T-helper 2 cell (primary cell): ENCODE data around the gene POLR2J3.
A peak's percentile ranks its signal among the peaks of the same experiment; 100 is the strongest.
"Not testable (repeated sequence)": the region's sequence is repeated elsewhere in the genome, so short reads cannot be mapped to it uniquely, and the experiment has no call there.

ENCODE experiments used
- DNase-seq, 5 experiments: peaks; one replicate each; pipeline versions ENCODE4 v3.0.0 to v3.0.0-alpha.2; 2012 to 2022
- total RNA-seq, 2 donors: gene quantifications; one replicate each; lab custom pipeline; 2026; lab: John Stamatoyannopoulos, UW

The POLR2J3 gene
- 4.4 to 6.5 reads per million in 2 donors for total RNA-seq

- peak; percentile 91 to 100 (median 98) for DNase-seq
Measured at GRCh38 chr7:102572261-102573239, at the start of gene POLR2J3. POLR2J3 (minus strand) TSS chr7:102572583; CDS start chr7:102572521, 62 bp downstream.

DNA sequence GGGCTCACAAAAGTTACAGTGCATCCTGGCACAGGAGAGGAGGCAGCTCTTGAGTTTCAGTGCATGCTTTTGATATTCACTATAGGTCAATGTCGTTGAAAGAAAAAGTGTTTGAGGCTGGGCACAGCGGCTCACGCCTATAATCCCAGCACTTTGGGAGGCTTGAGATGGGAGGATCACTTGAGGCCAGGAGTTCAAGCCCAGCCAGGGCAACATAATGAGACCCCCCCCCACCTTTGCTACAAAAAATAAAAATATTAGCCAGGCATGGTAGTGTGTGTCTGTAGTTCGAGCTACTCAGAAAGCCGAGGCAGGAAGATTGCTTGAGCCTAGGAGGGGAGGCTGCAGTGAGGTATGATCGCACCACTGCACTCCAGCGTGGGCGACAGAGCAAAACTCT, 45.7 kb upstream of the POLR2J3 start:
- not testable (repeated sequence) for DNase-seq

GRCh38 chr7:102616507-102617125, 44.2 kb upstream of the POLR2J3 start, which contains the start of gene RASA4:
RASA4 (minus strand) TSS chr7:102616756; CDS start chr7:102616689, 67 bp downstream.
- peak in 2 of 5 experiments; percentile 3 to 33 for DNase-seq

DNA sequence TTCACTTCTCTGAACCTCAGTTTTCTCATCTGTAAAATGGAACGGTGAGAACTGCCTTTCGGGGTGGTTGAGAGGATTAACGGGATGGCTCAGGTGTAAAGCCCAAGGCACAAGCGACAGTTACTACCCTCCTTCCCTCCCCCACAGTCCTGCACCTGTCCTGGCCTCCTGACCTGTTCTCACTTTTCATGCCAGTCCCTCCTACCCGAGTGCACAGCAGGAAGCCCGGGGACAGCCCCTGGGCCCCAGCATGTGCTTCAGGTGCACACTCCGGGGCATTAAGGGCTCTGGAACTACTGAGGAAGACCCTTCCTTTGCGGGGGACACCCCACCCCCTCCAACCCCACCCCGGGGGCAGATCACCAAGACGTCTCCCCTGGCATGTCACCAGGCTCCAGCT, 43.5 kb upstream of the POLR2J3 start:
- not testable (repeated sequence) for DNase-seq

DNA sequence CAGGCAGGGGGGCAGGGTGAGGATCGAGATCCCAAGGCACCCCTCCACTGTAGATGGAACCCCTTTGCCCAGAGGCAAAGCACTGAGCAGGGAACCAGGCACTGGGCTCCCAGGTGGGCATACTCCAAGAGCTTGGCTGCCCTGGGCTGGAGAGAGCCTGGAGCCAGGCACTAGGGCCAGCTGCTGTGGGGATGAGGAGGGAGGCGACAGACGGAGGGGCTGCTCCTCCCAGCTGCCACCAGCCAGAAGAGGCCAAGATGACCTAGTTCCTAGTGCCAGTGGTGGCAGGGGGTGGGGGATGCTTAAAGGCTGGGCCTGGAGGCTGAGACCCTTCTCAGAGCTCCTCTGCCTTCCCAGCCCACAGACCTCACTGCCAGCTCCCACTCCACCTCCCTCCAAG, 42.5 kb upstream of the POLR2J3 start:
- DNase-seq, result not testable (repeated sequence)

- DNase-seq, result not testable (repeated sequence)
Measured at GRCh38 chr7:102614346-102614697, 41.9 kb upstream of the POLR2J3 start.

DNA sequence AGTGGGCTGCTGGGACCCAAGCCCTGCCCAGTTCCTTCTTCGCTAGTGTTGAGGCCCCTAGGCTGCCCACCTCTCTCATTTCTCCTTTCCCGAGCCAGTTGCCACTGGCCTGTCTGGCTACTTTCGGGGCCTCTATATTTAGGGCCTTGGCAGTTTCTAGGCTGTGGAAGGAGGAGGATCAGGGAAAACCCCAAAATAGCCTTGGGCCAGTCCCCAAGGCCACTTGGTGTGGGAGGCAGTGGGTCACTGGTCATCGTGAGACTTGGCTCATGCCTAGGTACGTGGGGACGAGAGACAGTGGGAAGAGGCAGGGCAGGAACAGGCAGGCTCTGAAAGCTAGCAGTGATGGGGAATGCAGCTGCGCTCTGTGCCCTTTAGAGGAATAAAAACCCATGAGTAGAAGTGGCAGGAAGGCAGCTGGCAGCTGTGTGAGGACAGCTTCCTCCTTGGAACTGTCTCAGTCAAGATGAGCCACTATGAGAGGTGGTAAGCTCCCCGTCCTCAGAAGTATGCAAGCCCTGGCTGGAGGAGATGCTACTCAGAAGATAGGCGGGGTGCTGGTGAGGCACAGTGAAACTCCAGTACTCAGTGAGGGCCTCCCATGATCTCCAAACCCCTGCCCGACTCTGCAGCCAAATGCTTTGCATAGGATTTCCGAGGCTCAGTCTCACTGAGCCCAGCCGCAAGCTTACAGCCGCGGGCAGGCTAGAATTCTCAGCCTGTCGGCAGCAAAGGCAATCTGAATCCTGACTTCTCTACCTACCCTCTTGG, 41.4 kb upstream of the POLR2J3 start:
- not testable (repeated sequence) for DNase-seq

GRCh38 chr7:102611675-102612325, 39.4 kb upstream of the POLR2J3 start:
- DNase-seq, result peak in 1 of 5 experiments; percentile 0

DNA sequence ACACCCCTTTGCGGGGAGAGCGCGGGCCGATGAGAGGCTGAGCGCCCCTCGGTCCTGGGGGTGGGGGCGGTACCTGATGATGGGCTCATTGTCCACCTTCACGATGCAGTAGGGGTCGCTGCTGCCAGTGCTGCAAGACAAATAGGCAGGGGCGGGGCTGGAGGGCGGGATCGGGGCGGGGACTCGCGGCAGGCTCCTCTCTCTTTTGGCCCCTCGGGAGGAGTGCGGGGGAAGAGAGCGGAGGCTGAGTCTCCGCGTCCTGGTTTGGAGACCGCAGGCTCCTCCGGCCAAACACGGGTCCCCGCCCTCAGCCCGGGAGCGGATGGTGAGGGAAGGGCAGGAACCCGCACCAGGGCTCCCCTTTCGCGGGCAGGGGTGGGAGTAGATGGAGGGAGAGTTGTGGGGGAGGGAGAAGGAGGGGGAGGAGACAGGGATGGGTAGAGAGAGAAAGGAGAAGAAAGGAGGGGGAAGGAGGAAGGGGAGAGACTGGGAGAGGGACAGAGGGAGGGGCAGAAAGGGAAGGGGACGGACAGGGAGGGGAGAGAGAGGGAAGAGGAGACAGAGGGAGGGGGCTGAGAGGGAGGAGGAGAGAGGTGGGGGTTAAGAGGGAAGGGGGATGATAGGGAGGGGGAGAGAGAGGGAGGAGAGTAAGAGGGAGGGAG, 38.8 kb upstream of the POLR2J3 start:
- DNase-seq, result not testable (repeated sequence)

- DNase-seq, result not testable (repeated sequence)
Measured at GRCh38 chr7:102610441-102610840, 38.1 kb upstream of the POLR2J3 start.

GRCh38 chr7:102609734-102610133, 37.4 kb upstream of the POLR2J3 start:
- DNase-seq, result not testable (repeated sequence)

DNA sequence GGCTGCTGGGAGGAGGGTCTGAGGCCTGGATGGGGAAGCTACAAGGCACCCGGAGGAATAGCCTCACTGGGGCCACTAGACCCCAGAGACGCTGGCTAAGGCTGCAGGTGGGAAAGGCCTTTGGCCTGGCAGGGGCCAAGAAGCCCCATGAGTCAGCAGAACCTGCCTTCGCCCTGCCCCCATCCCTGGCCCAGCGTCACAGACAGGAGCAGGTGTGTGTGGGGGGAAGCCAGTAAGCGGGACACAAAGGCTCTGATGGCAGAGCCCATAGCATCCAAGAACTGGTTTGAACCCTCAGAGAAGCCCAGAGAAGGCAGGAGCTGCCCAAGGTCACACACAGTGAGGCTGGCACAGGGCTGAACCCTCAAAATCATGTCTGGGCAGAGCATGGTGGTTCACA, 34.5 kb upstream of the POLR2J3 start:
- not testable (repeated sequence) for DNase-seq

GRCh38 chr7:102604431-102605145, 32.2 kb upstream of the POLR2J3 start:
- not testable (repeated sequence) for DNase-seq

DNA sequence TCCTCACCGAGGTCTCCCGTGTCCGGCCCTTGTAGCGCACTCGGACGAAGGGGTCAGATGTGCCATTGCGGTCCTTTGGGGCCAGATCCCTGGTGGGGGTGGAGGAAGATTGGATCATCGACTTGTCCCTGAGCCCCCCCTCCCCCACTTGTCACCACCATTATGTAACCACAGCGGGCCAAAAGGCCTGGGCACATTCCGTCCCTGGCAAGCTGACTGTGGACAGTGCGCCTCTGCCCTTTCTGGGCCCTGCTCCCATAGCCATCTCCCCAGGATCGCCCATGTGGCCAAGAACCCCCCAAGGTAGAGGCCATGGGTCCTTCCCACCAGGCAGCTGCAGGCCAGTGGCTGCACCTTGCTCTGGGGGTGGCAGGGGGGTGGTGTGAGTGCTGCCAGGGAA, 29.9 kb upstream of the POLR2J3 start:
- not testable (repeated sequence) for DNase-seq

GRCh38 chr7:102599699-102600098, 27.3 kb upstream of the POLR2J3 start:
- DNase-seq, result not testable (repeated sequence)

DNA sequence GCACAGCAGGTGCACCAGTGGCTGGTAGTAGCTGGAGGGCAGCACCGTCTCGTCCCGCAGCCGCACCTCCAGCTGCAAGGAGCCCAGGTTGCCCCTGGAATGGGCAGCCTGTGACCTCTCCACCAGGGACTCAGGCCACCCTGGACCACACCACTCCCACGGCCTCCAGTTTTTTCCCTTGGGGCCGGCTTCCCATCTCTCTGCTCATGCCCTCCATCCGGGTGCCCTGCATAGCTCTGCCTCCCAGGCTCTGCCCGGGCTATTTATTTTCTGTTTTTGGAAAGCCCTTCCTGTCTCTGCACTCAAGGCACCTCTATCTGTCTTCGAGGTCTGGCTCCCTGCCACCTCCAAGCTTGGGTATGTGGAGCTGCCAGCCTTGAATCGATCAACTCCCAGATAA, 23.7 kb upstream of the POLR2J3 start:
- not testable (repeated sequence) for DNase-seq

DNA sequence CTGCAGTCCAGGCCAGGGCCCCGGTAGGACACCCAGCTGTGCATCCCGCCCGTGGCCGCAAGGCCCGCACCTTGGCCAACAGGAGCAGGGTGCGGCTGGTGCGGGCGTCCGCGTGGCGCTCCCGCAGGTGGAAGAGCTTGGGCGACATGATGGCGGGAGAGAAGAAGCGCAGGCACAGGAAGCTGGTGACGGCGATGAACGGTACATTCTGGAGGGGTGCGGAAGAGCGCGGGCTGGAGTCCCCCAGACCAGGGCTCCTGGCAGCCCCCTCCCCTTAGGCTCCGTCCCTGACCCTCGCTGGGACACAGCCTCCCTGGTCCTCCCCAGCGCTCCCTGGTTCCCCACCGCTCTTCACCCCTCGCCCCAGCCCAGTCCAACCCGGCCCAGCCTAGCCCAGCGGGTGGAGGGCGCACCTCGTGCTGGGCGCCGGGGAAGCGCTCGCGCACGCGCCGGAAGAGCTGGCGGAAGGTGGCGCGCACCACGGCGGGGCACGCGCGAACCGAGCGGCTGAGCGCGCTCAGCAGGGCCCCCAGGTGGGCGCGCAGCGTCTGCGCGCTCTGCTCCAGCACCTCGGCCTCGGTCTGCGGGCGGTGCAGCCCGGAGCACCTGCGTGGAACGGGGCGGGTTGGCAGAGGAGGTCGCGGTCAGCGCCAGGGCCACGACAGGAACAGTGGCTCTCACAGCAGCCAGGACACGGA, 21.4 kb upstream of the POLR2J3 start:
- DNase-seq, result not testable (repeated sequence)

DNA sequence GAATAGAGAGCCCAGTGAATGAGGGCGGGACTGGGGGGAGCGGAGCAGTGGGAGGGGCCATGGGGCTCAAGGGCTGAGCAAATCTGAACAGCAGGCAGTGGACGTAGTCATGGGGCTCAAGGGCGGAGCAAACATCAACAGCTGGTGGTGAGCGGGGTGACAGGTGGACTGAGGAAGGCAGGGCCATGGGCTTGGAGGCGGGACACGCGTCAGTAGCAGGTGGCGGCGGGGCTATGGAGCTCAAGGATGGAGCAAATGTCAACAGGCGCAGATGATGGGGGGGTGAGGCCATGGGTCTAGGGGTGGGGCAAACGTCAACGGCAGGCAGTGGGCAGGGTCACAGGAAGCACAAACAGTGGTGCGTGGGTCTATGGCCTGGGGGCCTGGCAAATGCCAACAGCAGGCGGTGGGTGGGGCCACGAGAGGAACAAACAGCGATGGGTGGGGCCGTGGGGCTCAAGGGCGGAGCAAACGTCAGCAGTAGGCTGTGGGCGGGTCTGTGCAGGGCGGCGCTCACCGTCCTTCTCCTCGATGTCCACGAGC, 20.2 kb upstream of the POLR2J3 start:
- DNase-seq, result peak in 2 of 5 experiments; percentile 22 to 35

GRCh38 chr7:102589857-102590256, 17.5 kb upstream of the POLR2J3 start:
- DNase-seq, result not testable (repeated sequence)

- DNase-seq, result not testable (repeated sequence)
Measured at GRCh38 chr7:102583495-102583894, 11.1 kb upstream of the POLR2J3 start.
